IMR-90 (cell line): ENCODE results near the gene HAUS5. TPM values are rescaled to one million over a fixed set of nuclear protein-coding genes. Genes with fewer than 3 reads are reported as not detected.

ENCODE experiments used
- ATAC-seq: fragments of 200-7000 bp; cut with Tn5 transposase; 2 replicates; pipeline ENCODE4 v1.9.1; 2020; ENCODE audit warnings: low read depth, mild to moderate bottlenecking, moderate library complexity
- BruUV-seq: library from RNA; stranded (reverse); fragments of 400-500 nt; replicated peaks from 2 replicates; lab custom pipeline; 2021; lab: Mats Ljungman, UMichigan
- CTCF ChIA-PET: fragments of 300-600 bp; formaldehyde crosslinking; extraction: SDS; loops from one replicate; lab custom pipeline; 2021; ENCODE audit warnings: antibody characterized with exemption; lab: Yijun Ruan, JAX
- POLR2A ChIA-PET: fragments of 300-600 bp; sonication (Branson Sonifier 250); formaldehyde crosslinking; loops from one replicate; lab custom pipeline; 2022; ENCODE audit warnings: antibody characterized with exemption; ENCODE audit not compliant: unreplicated experiment; lab: Charles Lee
- DNase-seq: peaks from one replicate; pipeline ENCODE4 v3.0.0; 2013
- H2AFZ ChIP-seq: replicated peaks from 2 replicates; pipeline ENCODE3; 2013; ENCODE audit warnings: low read length, mild to moderate bottlenecking; ENCODE audit not compliant: poor library complexity
- H2AK5ac ChIP-seq: 2 replicates; pipeline ENCODE4 v1.6.1; 2013; ENCODE audit warnings: low read depth, low read length, inconsistent platforms
- H2AK9ac ChIP-seq: replicated peaks from 2 replicates; pipeline ENCODE3; 2013; ENCODE audit warnings: mild to moderate bottlenecking, low read depth, low read length, moderate library complexity; ENCODE audit not compliant: poor library complexity
- H2BK120ac ChIP-seq: 2 replicates; pipeline ENCODE4 v1.6.1; 2013; ENCODE audit warnings: low read depth, low read length, inconsistent platforms
- H2BK15ac ChIP-seq: 3 replicates; pipeline ENCODE4 v1.6.1; 2013; ENCODE audit warnings: low read depth, low read length, inconsistent platforms
- H2BK20ac ChIP-seq: 2 replicates; pipeline ENCODE4 v1.6.1; 2013; ENCODE audit warnings: low read depth, mild to moderate bottlenecking, inconsistent platforms, low read length, moderate library complexity
- H2BK5ac ChIP-seq: 2 replicates; pipeline ENCODE4 v1.6.1; 2013; ENCODE audit warnings: mild to moderate bottlenecking, low read depth, low read length, inconsistent platforms; ENCODE audit not compliant: poor library complexity, severe bottlenecking
- H3K14ac ChIP-seq: replicated peaks from 2 replicates; pipeline ENCODE4 v1.6.1; 2013; ENCODE audit warnings: low read depth, low read length, inconsistent platforms
- H3K18ac ChIP-seq: 2 replicates; pipeline ENCODE4 v1.6.1; 2013; ENCODE audit warnings: low read depth, low read length, control low read depth
- H3K23ac ChIP-seq: 2 replicates; pipeline ENCODE4 v1.6.1; 2013; ENCODE audit warnings: low read depth, low read length, inconsistent platforms
- H3K27ac ChIP-seq: 2 replicates; pipeline ENCODE4 v1.5.1; 2013; ENCODE audit warnings: mild to moderate bottlenecking, control low read depth, low read length; ENCODE audit not compliant: insufficient read depth
- H3K27me3 ChIP-seq: 2 replicates; pipeline ENCODE4 v1.6.1; 2013; ENCODE audit warnings: low read length; ENCODE audit not compliant: control insufficient read depth, insufficient read depth
- H3K36me3 ChIP-seq: 2 replicates; pipeline ENCODE4 v1.6.1; 2013; ENCODE audit warnings: low read length, mixed read lengths; ENCODE audit not compliant: control insufficient read depth, insufficient read depth
- H3K4ac ChIP-seq: 2 replicates; pipeline ENCODE4 v1.6.1; 2013; ENCODE audit warnings: low read depth, low read length, inconsistent platforms
- H3K4me1 ChIP-seq: 2 replicates; pipeline ENCODE4 v1.6.1; 2013; ENCODE audit warnings: low read length, mixed read lengths; ENCODE audit not compliant: control insufficient read depth, insufficient read depth
- H3K4me2 ChIP-seq: 2 replicates; pipeline ENCODE4 v1.6.1; 2013; ENCODE audit warnings: low read depth, mild to moderate bottlenecking, control low read depth, low read length, moderate library complexity
- H3K4me3 ChIP-seq: 2 replicates; pipeline ENCODE4 v1.5.1; 2013; ENCODE audit warnings: low read depth, mild to moderate bottlenecking, control low read depth, low read length, moderate library complexity; ENCODE audit not compliant: insufficient read depth
- H3K56ac ChIP-seq: 2 replicates; pipeline ENCODE4 v1.6.1; 2013; ENCODE audit warnings: low read length, inconsistent platforms; ENCODE audit not compliant: insufficient read depth; ENCODE audit errors: extremely low read depth
- H3K79me1 ChIP-seq, 2 experiments: 2 replicates each; pipeline ENCODE4 v1.6.1; 2013; ENCODE audit warnings: low read length in 2 of 2, inconsistent platforms in 1 of 2, low read depth in 1 of 2
- H3K9ac ChIP-seq: 2 replicates; pipeline ENCODE4 v1.6.1; 2013; ENCODE audit warnings: low read depth, low read length, control low read depth
- H3K9me1 ChIP-seq: 2 replicates; pipeline ENCODE4 v1.6.1; 2013; ENCODE audit warnings: low read length, inconsistent platforms; ENCODE audit not compliant: insufficient read depth
- H3K9me3 ChIP-seq: 2 replicates; pipeline ENCODE4 v1.6.1; 2013; ENCODE audit warnings: low read length; ENCODE audit not compliant: control insufficient read depth, insufficient read depth
- H4K20me1 ChIP-seq: 2 replicates; pipeline ENCODE4 v1.6.1; 2013; ENCODE audit warnings: low read length, inconsistent platforms; ENCODE audit not compliant: insufficient read depth
- H4K5ac ChIP-seq: 2 replicates; pipeline ENCODE4 v1.6.1; 2013; ENCODE audit warnings: mild to moderate bottlenecking, low read depth, low read length, control low read depth
- H4K8ac ChIP-seq, 2 experiments: 2 replicates each; pipeline ENCODE4 v1.6.1; 2013; ENCODE audit warnings: low read depth in 2 of 2, low read length in 2 of 2, control low read depth in 1 of 2, inconsistent platforms in 1 of 2
- H4K91ac ChIP-seq: 2 replicates; pipeline ENCODE4 v1.6.1; 2013; ENCODE audit warnings: low read depth, low read length, inconsistent platforms; ENCODE audit not compliant: insufficient read depth
- BHLHE40 ChIP-seq: fragments of 150-350 bp; IDR thresholded peaks from 2 replicates; pipeline ENCODE4 v1.6.1; 2016; ENCODE audit warnings: mild to moderate bottlenecking, low read depth, low read length
- CEBPB ChIP-seq: IDR thresholded peaks from 2 replicates; pipeline ENCODE4 v1.6.1; 2012; ENCODE audit warnings: low read depth, low read length, improper control_type of control experiment
- CHD1 ChIP-seq: IDR thresholded peaks from 2 replicates; pipeline ENCODE4 v1.6.1; 2012; ENCODE audit warnings: low read depth, low read length, improper control_type of control experiment
- FOS ChIP-seq: fragments of 150-350 bp; IDR thresholded peaks from 2 replicates; pipeline ENCODE4 v1.6.1; 2016; ENCODE audit warnings: low read depth, low read length
- MAFK ChIP-seq: IDR thresholded peaks from 2 replicates; pipeline ENCODE4 v1.6.1; 2012; ENCODE audit warnings: low read depth, low read length, improper control_type of control experiment
- MAZ ChIP-seq: IDR thresholded peaks from 2 replicates; pipeline ENCODE4 v1.6.1; 2012; ENCODE audit warnings: low read depth, mild to moderate bottlenecking, low read length, improper control_type of control experiment, moderate library complexity, borderline replicate concordance
- MXI1 ChIP-seq: IDR thresholded peaks from 2 replicates; pipeline ENCODE4 v1.6.1; 2012; ENCODE audit warnings: low read depth, mild to moderate bottlenecking, low read length, moderate library complexity, borderline replicate concordance
- NFE2L2 ChIP-seq: fragments of 150-350 bp; IDR thresholded peaks from 2 replicates; pipeline ENCODE4 v1.6.1; 2016; ENCODE audit warnings: low read depth, mild to moderate bottlenecking, low read length
- POLR2A ChIP-seq: IDR thresholded peaks from 2 replicates; pipeline ENCODE4 v1.6.1; 2012; ENCODE audit warnings: mild to moderate bottlenecking, low read depth, low read length
- RAD21 ChIP-seq: IDR thresholded peaks from 2 replicates; pipeline ENCODE4 v1.6.1; 2012; ENCODE audit warnings: low read length, improper control_type of control experiment
- RCOR1 ChIP-seq: IDR thresholded peaks from 2 replicates; pipeline ENCODE4 v1.6.1; 2012; ENCODE audit warnings: mild to moderate bottlenecking, low read length, improper control_type of control experiment; ENCODE audit not compliant: insufficient replicate concordance
- RFX5 ChIP-seq: IDR thresholded peaks from 2 replicates; pipeline ENCODE4 v1.8.0; 2012; ENCODE audit warnings: low read depth, mild to moderate bottlenecking, low read length, moderate library complexity
- SMC3 ChIP-seq: fragments of 150-350 bp; IDR thresholded peaks from 2 replicates; pipeline ENCODE4 v1.6.1; 2016; ENCODE audit warnings: low read depth, mild to moderate bottlenecking, antibody characterized with exemption, low read length, moderate library complexity
- WGBS, 2 experiments: methylation state at CpG; one replicate each; pipeline versions ENCODE4 v1.1.5 to v1.1.7; 2013; ENCODE audit warnings: missing lambda C conversion rate in 2 of 2; ENCODE audit not compliant: insufficient read length in 1 of 2; ENCODE audit errors: extremely low coverage in 2 of 2; 5-methylcytosine and 5-hydroxymethylcytosine counted together
- dilution Hi-C: fragments of 300-500 bp; cut with HindIII; formaldehyde crosslinking; loops from one replicate; pipeline ENCODE4 v1.14.3; 2018; ENCODE audit warnings: low sequenced_read_pairs; ENCODE audit not compliant: unreplicated experiment
- in situ Hi-C: fragments of 300-500 bp; cut with MboI; formaldehyde crosslinking; loops from 3 replicates; pipeline ENCODE4 v1.14.3; 2019; ENCODE audit warnings: low sequenced_read_pairs, inconsistent platforms, mixed read lengths
- intact Hi-C: fragments of 100-400 bp; cut with micrococcal nuclease; formaldehyde crosslinking; loops from 2 replicates; pipeline ENCODE4 v1.10.0; 2022
- polyA plus RNA-seq, 3 experiments: library from polyadenylated mRNA; depleted of rRNA; stranded (reverse); fragments of >200 nt; gene quantifications; 2 replicates each; pipeline ENCODE4 v1.2.3, GENCODE V29; 2012; ENCODE audit warnings: low replicate concordance in 1 of 3
- total RNA-seq: library from RNA; depleted of rRNA; stranded (reverse); fragments of >200 nt; gene quantifications from 2 replicates; pipeline ENCODE4 v1.2.3, GENCODE V29; 2012
- TF ChIP-seq, protein P1 (sequence below): conservative IDR thresholded peaks from 2 replicates; pipeline ENCODE4 v1.5.1; 2012; ENCODE audit warnings: mild to moderate bottlenecking, low read depth, low read length, improper control_type of control experiment
- TF ChIP-seq, protein P2 (sequence below): fragments of 150-350 bp; IDR thresholded peaks from 2 replicates; pipeline ENCODE4 v1.6.1; 2017; ENCODE audit warnings: mild to moderate bottlenecking, antibody characterized with exemption, low read length, low read depth
- TF ChIP-seq, protein P3 (sequence below): fragments of 150-350 bp; IDR thresholded peaks from 2 replicates; pipeline ENCODE4 v1.6.1; 2016; ENCODE audit warnings: low read depth, mild to moderate bottlenecking, low read length, moderate library complexity, borderline replicate concordance

Gene HAUS5
- total and polyA plus RNA-seq, 2 of the 4 experiments (the other 2 are of a cell fraction), result 3.4 to 6.2 TPM

DNA sequence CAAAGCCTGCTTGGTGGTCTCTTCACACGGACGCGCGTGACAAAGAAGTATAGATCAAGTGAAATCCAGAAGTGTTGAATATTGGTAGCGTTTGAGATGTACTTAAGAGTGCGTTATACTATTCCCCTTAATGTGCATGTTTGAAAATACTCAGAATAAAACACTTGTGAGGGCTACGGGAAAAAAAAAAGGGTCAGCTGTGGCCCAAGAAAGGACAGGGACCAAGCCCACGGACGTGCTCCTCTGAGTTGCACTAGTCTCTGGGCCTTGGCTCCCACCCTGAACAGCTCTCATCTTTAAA, 15.7 kb downstream of the HAUS5 start:
- H2AFZ ChIP-seq, result peak overlapping the region; percentile 92
- no peak for DNase-seq
- H2BK20ac ChIP-seq, result no peak overlapping the region
- peak overlapping the region; percentile 77 for H3K14ac ChIP-seq
- H3K9me3 ChIP-seq, result no peaks in the 10 kb centered on the region
- H3K9me1 ChIP-seq, result 0 out of 2 replicates have a peak, but pooled peaks cover 2% of the 10 kb centered on the region
- H3K4me3 ChIP-seq, result peak overlapping the region; percentile 53
- H2BK5ac ChIP-seq, result peak overlapping the region; percentile 23
- no peak for TF ChIP-seq CHD1
- no peak for TF ChIP-seq RAD21
- TF ChIP-seq, protein P1, sequence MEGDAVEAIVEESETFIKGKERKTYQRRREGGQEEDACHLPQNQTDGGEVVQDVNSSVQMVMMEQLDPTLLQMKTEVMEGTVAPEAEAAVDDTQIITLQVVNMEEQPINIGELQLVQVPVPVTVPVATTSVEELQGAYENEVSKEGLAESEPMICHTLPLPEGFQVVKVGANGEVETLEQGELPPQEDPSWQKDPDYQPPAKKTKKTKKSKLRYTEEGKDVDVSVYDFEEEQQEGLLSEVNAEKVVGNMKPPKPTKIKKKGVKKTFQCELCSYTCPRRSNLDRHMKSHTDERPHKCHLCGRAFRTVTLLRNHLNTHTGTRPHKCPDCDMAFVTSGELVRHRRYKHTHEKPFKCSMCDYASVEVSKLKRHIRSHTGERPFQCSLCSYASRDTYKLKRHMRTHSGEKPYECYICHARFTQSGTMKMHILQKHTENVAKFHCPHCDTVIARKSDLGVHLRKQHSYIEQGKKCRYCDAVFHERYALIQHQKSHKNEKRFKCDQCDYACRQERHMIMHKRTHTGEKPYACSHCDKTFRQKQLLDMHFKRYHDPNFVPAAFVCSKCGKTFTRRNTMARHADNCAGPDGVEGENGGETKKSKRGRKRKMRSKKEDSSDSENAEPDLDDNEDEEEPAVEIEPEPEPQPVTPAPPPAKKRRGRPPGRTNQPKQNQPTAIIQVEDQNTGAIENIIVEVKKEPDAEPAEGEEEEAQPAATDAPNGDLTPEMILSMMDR, result no peak
- TF ChIP-seq, protein P2, sequence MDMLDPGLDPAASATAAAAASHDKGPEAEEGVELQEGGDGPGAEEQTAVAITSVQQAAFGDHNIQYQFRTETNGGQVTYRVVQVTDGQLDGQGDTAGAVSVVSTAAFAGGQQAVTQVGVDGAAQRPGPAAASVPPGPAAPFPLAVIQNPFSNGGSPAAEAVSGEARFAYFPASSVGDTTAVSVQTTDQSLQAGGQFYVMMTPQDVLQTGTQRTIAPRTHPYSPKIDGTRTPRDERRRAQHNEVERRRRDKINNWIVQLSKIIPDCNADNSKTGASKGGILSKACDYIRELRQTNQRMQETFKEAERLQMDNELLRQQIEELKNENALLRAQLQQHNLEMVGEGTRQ, result no peak
- no peak for TF ChIP-seq NFE2L2
- TF ChIP-seq SMC3, result no peak
- no peak for TF ChIP-seq FOS
- TF ChIP-seq CEBPB, result no peak
- no peak for TF ChIP-seq RFX5
- TF ChIP-seq, protein P3, sequence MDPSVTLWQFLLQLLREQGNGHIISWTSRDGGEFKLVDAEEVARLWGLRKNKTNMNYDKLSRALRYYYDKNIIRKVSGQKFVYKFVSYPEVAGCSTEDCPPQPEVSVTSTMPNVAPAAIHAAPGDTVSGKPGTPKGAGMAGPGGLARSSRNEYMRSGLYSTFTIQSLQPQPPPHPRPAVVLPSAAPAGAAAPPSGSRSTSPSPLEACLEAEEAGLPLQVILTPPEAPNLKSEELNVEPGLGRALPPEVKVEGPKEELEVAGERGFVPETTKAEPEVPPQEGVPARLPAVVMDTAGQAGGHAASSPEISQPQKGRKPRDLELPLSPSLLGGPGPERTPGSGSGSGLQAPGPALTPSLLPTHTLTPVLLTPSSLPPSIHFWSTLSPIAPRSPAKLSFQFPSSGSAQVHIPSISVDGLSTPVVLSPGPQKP, result no peak
- no peak for TF ChIP-seq MAZ
- no peak for TF ChIP-seq MAFK
- no peak for TF ChIP-seq RCOR1
- no peak for TF ChIP-seq BHLHE40
- no peak for TF ChIP-seq MXI1
- no peak for TF ChIP-seq POLR2A
- intact Hi-C loops, result loop anchor here (2.0 to 5.0 kb wide), 2 partner anchors 81 to 275 kb away; partner anchors contain the start of gene TMEM147
- H4K5ac ChIP-seq, result peak overlapping the region; percentile 77
- ATAC-seq, result no peak
- peak overlapping the region; percentile 66 for H3K4ac ChIP-seq
- no peaks in the 10 kb centered on the region for H3K27me3 ChIP-seq
- H2BK120ac ChIP-seq, result peak overlapping the region; percentile 18; the same call in 1 of the 2 replicates
- no peaks in the 10 kb centered on the region for H4K20me1 ChIP-seq
- BruUV-seq, result no TSS peak
- peaks cover 2% of the 10 kb centered on the region; the same call in 1 of the 2 replicates for H3K4me1 ChIP-seq
- H3K18ac ChIP-seq, result no peak overlapping the region
- peaks cover 27% of the 10 kb centered on the region for H3K36me3 ChIP-seq
- dilution Hi-C loops, result no loop called here
- CTCF ChIA-PET, result no interaction called here
- 0% methylated on average over 3 of the region's 9 CpGs; no CpG with 5 or more reads in 1 of the 2 experiments for WGBS, 2 experiments
- peak overlapping the region; percentile 55 for H3K27ac ChIP-seq
- H3K79me1 ChIP-seq, result peaks cover 12 to 24% of the 10 kb centered on the region in 2 experiments
- H3K56ac ChIP-seq, result peak overlapping the region; percentile 80
- peak overlapping the region; percentile 47 for H2AK5ac ChIP-seq
- in situ Hi-C loops, result no loop called here
- peak overlapping the region; percentile 87 for H3K4me2 ChIP-seq
- H2BK15ac ChIP-seq, result no peak overlapping the region
- peak overlapping the region; percentile 64 for H4K91ac ChIP-seq
- peak overlapping the region; percentile 94 to 98 for H4K8ac ChIP-seq
- H2AK9ac ChIP-seq, result peak overlapping the region; percentile 84
- peak overlapping the region; percentile 12; the same call in 1 of the 2 replicates for H3K23ac ChIP-seq
- H3K9ac ChIP-seq, result peak overlapping the region; percentile 65
- POLR2A ChIA-PET, result no interaction called here
